ENCODE measurements around the gene GALNT6.

Gene GALNT6

GRCh38 chr12:51365276-51365675 lies 25.9 kb downstream of the GALNT6 start:
- TF ChIP-seq CTCF (IDR thresholded peaks at IDR 0.05; ENCODE audit: extremely low read depth, missing control alignments), result no peak

GRCh38 chr12:51364001-51364400 lies 27.2 kb downstream of the GALNT6 start:
- TF ChIP-seq CTCF (IDR thresholded peaks at IDR 0.05; ENCODE audit: extremely low read depth, missing control alignments), result no peak
- no peak for DNase-seq (ENCODE audit: low spot score)

More at GRCh38 chr12:51365276-51365675, 25.9 kb downstream of the GALNT6 start:
- no peak for DNase-seq (ENCODE audit: low spot score)

GRCh38 chr12:51362747-51363342 lies 28.4 kb downstream of the GALNT6 start:
- no peak for TF ChIP-seq CTCF (IDR thresholded peaks at IDR 0.05; ENCODE audit: extremely low read depth, missing control alignments)
- DNase-seq (ENCODE audit: low spot score), result no peak

- no peak for TF ChIP-seq CTCF (IDR thresholded peaks at IDR 0.05; ENCODE audit: extremely low read depth, missing control alignments)
Observed at GRCh38 chr12:51362307-51362706, 28.9 kb downstream of the GALNT6 start.

GRCh38 chr12:51361161-51362016 lies 29.8 kb downstream of the GALNT6 start:
- DNase-seq (ENCODE audit: low spot score), result no peak
- TF ChIP-seq CTCF (IDR thresholded peaks at IDR 0.05; ENCODE audit: extremely low read depth, missing control alignments), result no peak

More at GRCh38 chr12:51362307-51362706, 28.9 kb downstream of the GALNT6 start:
- no peak for DNase-seq (ENCODE audit: low spot score)

GRCh38 chr12:51360315-51360714 lies 30.9 kb downstream of the GALNT6 start:
- no peak for DNase-seq (ENCODE audit: low spot score)
- TF ChIP-seq CTCF (IDR thresholded peaks at IDR 0.05; ENCODE audit: extremely low read depth, missing control alignments), result no peak

- no peak for TF ChIP-seq CTCF (IDR thresholded peaks at IDR 0.05; ENCODE audit: extremely low read depth, missing control alignments)
Observed at GRCh38 chr12:51359851-51360250, 31.4 kb downstream of the GALNT6 start.

More at GRCh38 chr12:51359851-51360250, 31.4 kb downstream of the GALNT6 start:
- DNase-seq (ENCODE audit: low spot score), result no peak
